ENCODE results near the gene THSD4. TPM values are rescaled to one million over a fixed set of nuclear protein-coding genes. Genes with fewer than 3 reads are reported as not detected.

Gene THSD4
- total and polyA plus RNA-seq, 2 of the 8 experiments (the other 6 are each of a cell fraction or from before 2014, with no cell fraction given) = 2.5 to 6.2 TPM

- H2BK5ac ChIP-seq (ENCODE audit: low read depth, low read length) = peak overlapping the region; percentile 74; the same call in 1 of the 2 replicates
- no peaks in the 10 kb centered on the region; the same call in 1 of the 2 replicates for H3K23me2 ChIP-seq (ENCODE audit: low read depth, low read length)
- peak overlapping the region; percentile 44 for H2BK120ac ChIP-seq (replicated peaks; ENCODE audit: low read depth, low read length)
- no peak overlapping the region for H3K56ac ChIP-seq (replicated peaks; ENCODE audit: insufficient read length, low read depth, low read length)
- no peak overlapping the region for H3K14ac ChIP-seq (ENCODE audit: insufficient read length)
- no peak for DNase-seq (ENCODE audit: low read depth in 1 of 2, low spot score in 2 of 2)
- no peaks in the 10 kb centered on the region for H3K27me3 ChIP-seq (replicated peaks in 1 of 4; ENCODE audit: control insufficient read depth in 3 of 4, extremely low read depth in 1 of 4, insufficient read depth in 3 of 4, low read length in 3 of 4)
- H3K18ac ChIP-seq (ENCODE audit: extremely low read depth, low read length) = no peak overlapping the region
- H4K8ac ChIP-seq (ENCODE audit: extremely low read depth, insufficient read depth, low read length) = no peak overlapping the region
- 2% methylated on average over 10 of the region's 10 CpGs; no CpG with 5 or more reads in 1 of the 2 experiments for WGBS, 2 experiments (ENCODE audit: extremely low coverage in 1 of 2, insufficient coverage in 1 of 2, insufficient read length in 1 of 2, insufficient replicate concordance in 2 of 2, low coverage in 1 of 2, low lambda C conversion rate in 2 of 2, missing lambda C conversion rate in 1 of 2)
- no peak overlapping the region for H3K4ac ChIP-seq (replicated peaks; ENCODE audit: insufficient read length, low read depth, low read length)
- no peak overlapping the region for H2BK15ac ChIP-seq (ENCODE audit: low read length)
- CTCF ChIA-PET (ENCODE audit: partially characterized antibody) = interaction anchor here (0.7 to 4.0 kb wide), 29 partner anchors 8 to 782 kb away, joined by 3 to 61 read pairs (median 4); no protein-coding TSS in a partner anchor
- no peaks in the 10 kb centered on the region for H4K20me1 ChIP-seq (replicated peaks in 1 of 2; ENCODE audit: control insufficient read depth in 1 of 2, insufficient read depth in 2 of 2, low read length in 2 of 2)
- no peaks in the 10 kb centered on the region for H3K36me3 ChIP-seq (ENCODE audit: control insufficient read depth in 2 of 4, insufficient read depth in 4 of 4, low read length in 3 of 4)
- H3K79me2 ChIP-seq (ENCODE audit: control insufficient read depth in 1 of 2, insufficient read depth in 2 of 2, low read length in 2 of 2) = no peaks in the 10 kb centered on the region
- no peak overlapping the region for H2AFZ ChIP-seq (ENCODE audit: low read length)
- H3K27ac ChIP-seq (ENCODE audit: low read depth, low read length) = peak overlapping the region; percentile 5; the same call in 1 of the 2 replicates
- H3K4me2 ChIP-seq (ENCODE audit: insufficient read depth in 1 of 2, low read depth in 2 of 2, low read length in 2 of 2) = peak overlapping the region; percentile 36 to 75
- peak overlapping the region; percentile 93 for H2BK12ac ChIP-seq (ENCODE audit: low read depth, low read length)
- H2AK5ac ChIP-seq (ENCODE audit: low read depth, low read length) = peak overlapping the region; percentile 44; the same call in 1 of the 2 replicates
- H3K4me3 ChIP-seq (ENCODE audit: extremely low read depth in 1 of 4, insufficient read depth in 2 of 4, low read depth in 3 of 4, low read length in 4 of 4) = peak overlapping the region in 1 of 4 experiments; percentile 30; a peak in 3 of 8 replicates
- H4K5ac ChIP-seq (ENCODE audit: insufficient read length, low read depth, low read length) = peak overlapping the region; percentile 46
- peak; percentile 97 for FAIRE-seq
- no peaks in the 10 kb centered on the region for H3K79me1 ChIP-seq (ENCODE audit: low read depth, low read length)
- H3K9me3 ChIP-seq (ENCODE audit: insufficient read depth in 2 of 2, low read depth in 1 of 2, low read length in 1 of 2) = no peaks in the 10 kb centered on the region
- peak overlapping the region; percentile 83; the same call in 1 of the 2 replicates for H2BK20ac ChIP-seq (ENCODE audit: low read length)
- peaks cover 15 to 24% (median 19%) of the 10 kb centered on the region in 4 experiments; a peak in 6 of 7 replicates for H3K4me1 ChIP-seq (replicated peaks in 1 of 4; ENCODE audit: control insufficient read depth in 3 of 4, insufficient read depth in 4 of 4, low read length in 3 of 4)
- H3K9ac ChIP-seq (replicated peaks in 1 of 4; ENCODE audit: extremely low read depth in 1 of 4, low read depth in 3 of 4, low read length in 3 of 4) = no peak overlapping the region
- peak overlapping the region; percentile 61 for H4K91ac ChIP-seq (replicated peaks; ENCODE audit: insufficient read length, low read length)
- no peak overlapping the region for H3K23ac ChIP-seq (ENCODE audit: insufficient read length)
- POLR2A ChIA-PET (ENCODE audit: partially characterized antibody) = interaction anchor here (0.6 to 1.9 kb wide), 5 partner anchors 10 to 415 kb away, joined by 3 to 5 read pairs (median 4); no protein-coding TSS in a partner anchor
- no peak for TF ChIP-seq SIX5 (IDR thresholded peaks at IDR 0.05; ENCODE audit: low read depth, low read length)
- TF ChIP-seq RXRA (IDR thresholded peaks at IDR 0.05; ENCODE audit: insufficient read depth, low read depth, low read length) = no peak
- TF ChIP-seq SP1 (IDR thresholded peaks at IDR 0.05; ENCODE audit: low read depth, low read length) = peak; percentile 67; the same call in 1 of the 2 replicates
- peak; percentile 33 for TF ChIP-seq ASH2L (IDR thresholded peaks at IDR 0.05; ENCODE audit: low read length)
- peak in 1 of 3 experiments; percentile 42; a peak in 1 of 4 replicates for TF ChIP-seq CTCF (IDR thresholded peaks at IDR 0.05; ENCODE audit: control extremely low read depth in 1 of 3, insufficient read depth in 1 of 3, low read depth in 1 of 3, low read length in 3 of 3)
Observed at GRCh38 chr15:71386448-71387236, 271.4 kb downstream of the THSD4 start.

Data from H1 (cell line).